ENCODE results near the gene C2orf42.

Gene C2orf42

DNA sequence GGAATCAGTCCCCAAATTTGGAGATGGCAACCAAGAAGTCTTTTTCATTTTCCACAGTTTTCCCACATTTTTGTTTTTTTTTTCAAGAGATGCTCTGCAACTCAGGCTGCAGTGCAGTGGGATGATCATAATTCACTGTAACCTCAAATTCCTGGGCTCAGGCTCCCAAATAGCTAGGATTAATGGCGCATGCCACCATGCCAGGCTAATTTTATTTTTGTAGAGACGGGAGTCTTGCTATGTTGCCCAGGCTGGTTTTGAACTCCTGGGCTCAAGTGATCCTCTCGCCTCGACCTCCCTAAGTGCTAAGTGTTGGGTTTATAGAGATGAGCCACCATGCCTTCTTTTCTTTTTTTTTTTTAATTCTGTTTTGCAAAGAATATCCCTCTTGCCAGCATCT lies 68.3 kb downstream of the C2orf42 start:
- no peak for DNase-seq
- H3K27me3 ChIP-seq (replicated peaks): no peaks in the 10 kb centered on the region
- H3K36me3 ChIP-seq (replicated peaks): no peaks in the 10 kb centered on the region
- in situ Hi-C loops (cut with HindIII; ENCODE audit: low pct_ligation_motif_present, low sequenced_read_pairs): no loop called here
- TF ChIP-seq, protein P1, sequence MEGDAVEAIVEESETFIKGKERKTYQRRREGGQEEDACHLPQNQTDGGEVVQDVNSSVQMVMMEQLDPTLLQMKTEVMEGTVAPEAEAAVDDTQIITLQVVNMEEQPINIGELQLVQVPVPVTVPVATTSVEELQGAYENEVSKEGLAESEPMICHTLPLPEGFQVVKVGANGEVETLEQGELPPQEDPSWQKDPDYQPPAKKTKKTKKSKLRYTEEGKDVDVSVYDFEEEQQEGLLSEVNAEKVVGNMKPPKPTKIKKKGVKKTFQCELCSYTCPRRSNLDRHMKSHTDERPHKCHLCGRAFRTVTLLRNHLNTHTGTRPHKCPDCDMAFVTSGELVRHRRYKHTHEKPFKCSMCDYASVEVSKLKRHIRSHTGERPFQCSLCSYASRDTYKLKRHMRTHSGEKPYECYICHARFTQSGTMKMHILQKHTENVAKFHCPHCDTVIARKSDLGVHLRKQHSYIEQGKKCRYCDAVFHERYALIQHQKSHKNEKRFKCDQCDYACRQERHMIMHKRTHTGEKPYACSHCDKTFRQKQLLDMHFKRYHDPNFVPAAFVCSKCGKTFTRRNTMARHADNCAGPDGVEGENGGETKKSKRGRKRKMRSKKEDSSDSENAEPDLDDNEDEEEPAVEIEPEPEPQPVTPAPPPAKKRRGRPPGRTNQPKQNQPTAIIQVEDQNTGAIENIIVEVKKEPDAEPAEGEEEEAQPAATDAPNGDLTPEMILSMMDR (IDR thresholded peaks at IDR 0.05; ENCODE audit: low read depth, low read length, missing control alignments): no peak
- no peak overlapping the region for H3K4me3 ChIP-seq (ENCODE audit: low read depth, low read length)
- H3K27ac ChIP-seq: no peak overlapping the region

DNA sequence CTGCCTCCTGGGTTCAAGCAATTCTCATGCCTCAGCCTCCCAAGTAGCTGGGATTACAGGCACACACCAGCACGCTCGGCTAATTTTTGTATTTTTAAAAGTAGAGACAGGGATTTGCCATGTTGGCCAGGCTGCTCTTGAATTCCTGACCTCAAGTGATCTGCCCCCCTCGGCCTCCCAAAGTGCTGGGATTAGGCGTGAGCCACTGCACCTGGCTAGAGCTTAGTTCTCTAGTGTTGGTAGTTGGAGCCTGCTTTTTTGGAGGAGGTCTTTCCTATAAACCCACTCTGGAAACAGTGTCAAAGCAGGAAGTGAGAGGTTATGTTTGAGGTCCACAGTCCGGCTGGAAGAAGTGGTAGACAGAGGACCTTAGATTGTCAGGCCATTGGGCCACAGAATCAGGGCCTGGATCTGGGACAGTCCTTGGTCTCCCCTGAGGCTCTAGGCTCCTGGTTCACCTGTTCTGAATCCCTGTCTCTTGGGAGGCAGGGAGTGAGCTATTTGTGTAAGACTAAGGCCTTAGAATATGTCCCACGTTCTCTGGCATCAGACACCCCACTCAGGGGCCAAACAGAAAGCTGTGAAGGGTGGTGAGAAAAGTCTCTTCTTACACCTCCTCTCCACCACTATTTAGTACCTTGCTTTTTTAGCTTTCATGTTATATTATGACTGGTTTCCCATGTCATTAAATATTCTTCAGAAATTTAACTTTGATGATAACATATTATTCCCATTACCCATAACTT lies 69.0 kb downstream of the C2orf42 start:
- no peak for DNase-seq
- Histone ChIP-seq H3K4me3 (ENCODE audit: low read depth, low read length) (no peak overlapping the region), H3K36me3 (replicated peaks) (no peaks in the 10 kb centered on the region), H3K27me3 (replicated peaks) (no peaks in the 10 kb centered on the region), H3K27ac (no peak overlapping the region)
- in situ Hi-C loops (cut with HindIII; ENCODE audit: low pct_ligation_motif_present, low sequenced_read_pairs): no loop called here
- TF ChIP-seq, protein P1 (IDR thresholded peaks at IDR 0.05; ENCODE audit: low read depth, low read length, missing control alignments): no peak

DNA sequence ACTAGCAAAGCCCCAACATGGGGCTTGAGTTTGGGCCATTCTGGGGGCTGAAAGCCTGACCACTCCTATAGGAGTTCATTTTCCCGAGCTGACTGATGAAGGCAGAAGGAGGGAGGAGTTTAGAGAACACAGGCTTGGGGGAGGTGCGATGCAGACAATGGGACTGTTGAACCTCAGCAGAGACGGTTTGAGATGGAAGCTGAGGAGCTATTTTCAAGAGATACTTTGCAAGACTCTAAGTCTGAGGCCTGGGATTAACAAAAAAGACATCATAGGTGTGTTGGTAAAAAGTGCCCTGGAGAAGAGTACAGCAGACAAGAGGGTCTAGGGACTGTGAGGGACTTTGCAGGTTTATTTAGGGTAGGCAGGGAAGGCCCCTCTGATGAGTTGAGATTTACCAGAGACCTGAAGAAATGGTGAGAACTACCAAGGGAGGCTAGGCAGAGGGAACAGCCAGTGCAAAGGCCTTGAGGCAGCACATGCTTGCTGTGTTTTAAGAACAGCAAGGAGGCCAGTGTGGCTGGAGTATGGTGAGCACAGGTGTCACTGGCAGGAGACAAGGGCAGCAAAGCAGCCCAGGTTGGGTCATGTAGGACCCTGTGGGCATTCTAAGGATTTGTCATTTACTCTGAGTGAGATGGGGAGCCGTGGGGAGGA lies 71.9 kb downstream of the C2orf42 start:
- TF ChIP-seq, protein P1 (IDR thresholded peaks at IDR 0.05; ENCODE audit: low read depth, low read length, missing control alignments): no peak

DNA sequence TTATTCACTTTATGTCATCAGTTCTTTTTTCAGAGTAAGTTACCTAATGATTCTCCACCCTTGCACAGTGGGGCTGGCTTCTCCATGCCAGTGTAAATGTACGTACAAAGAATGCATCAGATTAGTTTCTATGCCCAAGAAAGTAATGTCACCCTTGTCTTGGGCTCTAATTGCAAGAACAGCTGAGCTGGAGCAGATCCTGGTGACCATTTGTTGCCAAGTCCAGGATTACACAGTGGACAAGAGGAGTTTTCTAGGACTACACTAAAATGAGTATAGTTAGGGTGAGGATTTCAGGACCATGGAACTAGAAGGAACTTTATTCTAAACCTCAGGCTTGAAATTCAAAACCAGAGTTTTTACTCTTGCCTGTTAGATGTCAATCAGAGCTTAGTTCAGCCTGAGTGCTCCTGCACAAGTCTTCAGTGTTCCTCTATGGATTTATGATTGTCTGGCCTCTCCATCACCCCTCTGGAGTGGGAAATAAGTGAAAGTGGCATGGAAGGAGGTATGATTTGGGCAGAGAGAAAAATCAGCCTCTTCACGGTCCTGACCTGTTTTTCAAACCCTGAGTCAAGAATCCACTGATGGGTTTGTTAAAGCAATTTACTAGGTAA lies 73.8 kb downstream of the C2orf42 start:
- TF ChIP-seq, protein P1 (IDR thresholded peaks at IDR 0.05; ENCODE audit: low read depth, low read length, missing control alignments): no peak
- in situ Hi-C loops (cut with HindIII; ENCODE audit: low pct_ligation_motif_present, low sequenced_read_pairs): no loop called here
- Histone ChIP-seq H3K27me3 (replicated peaks) (no peaks in the 10 kb centered on the region), H3K4me3 (ENCODE audit: low read depth, low read length) (no peak overlapping the region), H3K27ac (no peak overlapping the region), H3K36me3 (replicated peaks) (no peaks in the 10 kb centered on the region)
- DNase-seq: no peak

More for the DNA sequence above, 71.9 kb downstream of the C2orf42 start:
- DNase-seq: no peak
- no peaks in the 10 kb centered on the region for H3K27me3 ChIP-seq (replicated peaks)
- H3K27ac ChIP-seq: no peak overlapping the region
- no peak overlapping the region for H3K4me3 ChIP-seq (ENCODE audit: low read depth, low read length)
- no peaks in the 10 kb centered on the region for H3K36me3 ChIP-seq (replicated peaks)
- in situ Hi-C loops (cut with HindIII; ENCODE audit: low pct_ligation_motif_present, low sequenced_read_pairs): no loop called here

DNA sequence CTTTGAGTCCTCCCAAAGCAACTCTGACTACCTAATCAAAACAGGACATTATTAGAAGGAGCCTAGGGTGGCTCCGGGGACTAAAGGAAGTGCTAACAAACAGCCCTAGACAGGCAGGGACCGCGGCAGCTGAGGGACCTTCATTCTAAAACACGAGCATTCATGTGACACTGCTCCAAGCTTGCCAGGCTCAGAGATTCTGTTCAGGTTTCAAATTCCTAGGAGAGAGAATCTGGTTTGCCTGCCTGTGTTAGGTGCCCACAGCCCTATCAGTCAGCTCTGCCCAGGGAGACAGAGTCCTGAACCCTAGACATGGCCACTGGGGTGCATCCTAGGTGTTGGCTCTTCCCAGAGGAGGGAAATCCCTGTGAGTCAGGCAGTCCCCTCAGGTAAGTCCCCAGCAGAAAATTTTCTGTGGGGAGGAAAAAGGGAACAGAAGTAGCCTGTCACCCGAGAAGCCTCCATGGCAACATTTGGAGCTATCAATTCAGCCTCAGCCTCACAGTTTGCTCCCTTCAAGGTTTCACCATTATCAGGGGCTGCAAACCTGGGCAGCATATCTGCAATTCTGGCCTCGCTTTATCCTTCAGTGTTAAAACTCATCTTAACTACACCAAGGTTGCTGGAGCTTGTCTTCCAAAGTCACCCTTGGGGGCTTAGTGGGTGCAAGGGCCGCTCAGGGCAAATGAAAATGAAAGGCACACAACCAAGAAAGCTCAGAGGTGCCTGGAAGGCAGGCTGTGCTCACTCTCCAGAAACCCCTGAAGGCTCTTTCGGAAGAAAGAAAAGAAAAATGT lies 75.0 kb downstream of the C2orf42 start:
- Histone ChIP-seq H3K4me3 (ENCODE audit: low read depth, low read length) (no peak overlapping the region), H3K27me3 (replicated peaks) (no peaks in the 10 kb centered on the region), H3K27ac (no peak overlapping the region), H3K36me3 (replicated peaks) (no peaks in the 10 kb centered on the region)
- TF ChIP-seq, protein P1 (IDR thresholded peaks at IDR 0.05; ENCODE audit: low read depth, low read length, missing control alignments): no peak
- no peak for DNase-seq
- in situ Hi-C loops (cut with HindIII; ENCODE audit: low pct_ligation_motif_present, low sequenced_read_pairs): no loop called here
